Measurements from ENCODE around the gene ACY1. TPM values are rescaled to one million over a fixed set of nuclear protein-coding genes. Genes with fewer than 3 reads are reported as not detected.

ACY1 gene
- total and polyA plus RNA-seq, 2 of the 13 experiments (the other 11 are each of a cell fraction or from before 2014, with no cell fraction given), result 113 to 162 TPM

DNA sequence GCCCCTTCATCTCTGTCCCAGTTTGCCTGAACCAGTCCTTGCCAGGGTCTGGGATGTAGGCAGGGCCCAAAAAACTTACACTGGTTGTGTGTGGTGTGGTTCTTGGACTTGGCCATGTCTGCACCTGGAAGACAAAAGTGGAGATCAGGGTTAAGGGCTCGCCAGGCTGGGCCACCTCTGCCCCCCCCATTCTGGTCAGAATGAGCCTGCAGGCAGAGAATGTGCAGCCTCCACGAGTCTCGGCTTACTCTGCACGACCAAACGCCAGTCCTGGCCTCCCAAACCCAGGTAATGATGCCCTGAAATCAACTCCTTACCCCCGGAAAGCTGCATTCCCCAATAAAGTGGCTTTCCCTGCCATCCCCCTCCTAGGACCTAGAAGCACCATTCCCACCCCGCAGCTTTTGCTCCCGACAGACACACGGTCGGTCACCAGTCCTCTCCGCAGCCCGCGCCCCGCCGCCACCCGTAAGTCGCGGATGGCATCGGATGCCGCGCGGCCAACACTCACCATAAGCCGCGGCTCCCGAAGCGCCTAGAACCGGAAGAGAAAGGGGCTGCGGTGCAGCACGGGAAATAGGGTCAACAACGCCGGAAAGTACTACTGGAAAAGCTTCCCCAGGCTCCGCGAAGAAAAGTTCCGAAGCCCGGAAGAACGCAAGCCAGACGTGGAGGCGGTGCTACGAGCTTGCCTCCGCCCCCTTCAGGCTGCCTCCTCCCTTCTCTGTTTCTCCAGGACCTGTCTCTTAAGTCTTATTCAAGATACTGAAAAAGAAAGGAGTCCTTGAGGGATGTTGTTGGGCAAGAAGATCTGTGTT, 12.2 kb downstream of the ACY1 start, which contains the start of gene RPL29 (continued):
- TF ChIP-seq, protein P1, sequence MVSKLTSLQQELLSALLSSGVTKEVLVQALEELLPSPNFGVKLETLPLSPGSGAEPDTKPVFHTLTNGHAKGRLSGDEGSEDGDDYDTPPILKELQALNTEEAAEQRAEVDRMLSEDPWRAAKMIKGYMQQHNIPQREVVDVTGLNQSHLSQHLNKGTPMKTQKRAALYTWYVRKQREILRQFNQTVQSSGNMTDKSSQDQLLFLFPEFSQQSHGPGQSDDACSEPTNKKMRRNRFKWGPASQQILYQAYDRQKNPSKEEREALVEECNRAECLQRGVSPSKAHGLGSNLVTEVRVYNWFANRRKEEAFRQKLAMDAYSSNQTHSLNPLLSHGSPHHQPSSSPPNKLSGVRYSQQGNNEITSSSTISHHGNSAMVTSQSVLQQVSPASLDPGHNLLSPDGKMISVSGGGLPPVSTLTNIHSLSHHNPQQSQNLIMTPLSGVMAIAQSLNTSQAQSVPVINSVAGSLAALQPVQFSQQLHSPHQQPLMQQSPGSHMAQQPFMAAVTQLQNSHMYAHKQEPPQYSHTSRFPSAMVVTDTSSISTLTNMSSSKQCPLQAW (CRISPR knock-in tag; IDR thresholded peaks at IDR 0.05), result peak; percentile 90
- TF ChIP-seq DNMT1 (CRISPR knock-in tag; IDR thresholded peaks at IDR 0.05) (peak; percentile 29; the same call in 1 of the 2 replicates), SMAD9 (CRISPR knock-in tag; IDR thresholded peaks at IDR 0.05) (no peak), RXRA (CRISPR knock-in tag; IDR thresholded peaks at IDR 0.05) (peak; percentile 60), ZNF749 (CRISPR knock-in tag; IDR thresholded peaks at IDR 0.05; ENCODE audit: borderline replicate concordance) (peak; percentile 70; the same call in 1 of the 2 replicates), ZNF546 (CRISPR knock-in tag; conservative IDR thresholded peaks at IDR 0.05) (peak; percentile 40), ZNF75D (CRISPR knock-in tag; IDR thresholded peaks at IDR 0.05; ENCODE audit: borderline replicate concordance) (no peak; the same call in 1 of the 2 replicates), AGO1 (IDR thresholded peaks at IDR 0.05; ENCODE audit: low read depth, low read length, poor library complexity, severe bottlenecking) (peak; percentile 77), ZNF329 (CRISPR knock-in tag; IDR thresholded peaks at IDR 0.05; ENCODE audit: low read depth) (0 out of 2 replicates have a peak, but pooled peaks have one; percentile 70), ZNF317 (CRISPR knock-in tag; IDR thresholded peaks at IDR 0.05) (peak; percentile 60; the same call in 1 of the 2 replicates), FOXJ3 (CRISPR knock-in tag; IDR thresholded peaks at IDR 0.05; ENCODE audit: borderline replicate concordance) (peak; percentile 66; the same call in 1 of the 2 replicates), ZNF549 (CRISPR knock-in tag; IDR thresholded peaks at IDR 0.05) (0 out of 2 replicates have a peak, but pooled peaks have one; percentile 52)
- TF ChIP-seq, protein P2, sequence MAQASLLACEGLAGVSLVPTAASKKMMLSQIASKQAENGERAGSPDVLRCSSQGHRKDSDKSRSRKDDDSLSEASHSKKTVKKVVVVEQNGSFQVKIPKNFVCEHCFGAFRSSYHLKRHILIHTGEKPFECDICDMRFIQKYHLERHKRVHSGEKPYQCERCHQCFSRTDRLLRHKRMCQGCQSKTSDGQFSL (CRISPR knock-in tag; IDR thresholded peaks at IDR 0.05), result peak; percentile 97
- TF ChIP-seq, protein P3, sequence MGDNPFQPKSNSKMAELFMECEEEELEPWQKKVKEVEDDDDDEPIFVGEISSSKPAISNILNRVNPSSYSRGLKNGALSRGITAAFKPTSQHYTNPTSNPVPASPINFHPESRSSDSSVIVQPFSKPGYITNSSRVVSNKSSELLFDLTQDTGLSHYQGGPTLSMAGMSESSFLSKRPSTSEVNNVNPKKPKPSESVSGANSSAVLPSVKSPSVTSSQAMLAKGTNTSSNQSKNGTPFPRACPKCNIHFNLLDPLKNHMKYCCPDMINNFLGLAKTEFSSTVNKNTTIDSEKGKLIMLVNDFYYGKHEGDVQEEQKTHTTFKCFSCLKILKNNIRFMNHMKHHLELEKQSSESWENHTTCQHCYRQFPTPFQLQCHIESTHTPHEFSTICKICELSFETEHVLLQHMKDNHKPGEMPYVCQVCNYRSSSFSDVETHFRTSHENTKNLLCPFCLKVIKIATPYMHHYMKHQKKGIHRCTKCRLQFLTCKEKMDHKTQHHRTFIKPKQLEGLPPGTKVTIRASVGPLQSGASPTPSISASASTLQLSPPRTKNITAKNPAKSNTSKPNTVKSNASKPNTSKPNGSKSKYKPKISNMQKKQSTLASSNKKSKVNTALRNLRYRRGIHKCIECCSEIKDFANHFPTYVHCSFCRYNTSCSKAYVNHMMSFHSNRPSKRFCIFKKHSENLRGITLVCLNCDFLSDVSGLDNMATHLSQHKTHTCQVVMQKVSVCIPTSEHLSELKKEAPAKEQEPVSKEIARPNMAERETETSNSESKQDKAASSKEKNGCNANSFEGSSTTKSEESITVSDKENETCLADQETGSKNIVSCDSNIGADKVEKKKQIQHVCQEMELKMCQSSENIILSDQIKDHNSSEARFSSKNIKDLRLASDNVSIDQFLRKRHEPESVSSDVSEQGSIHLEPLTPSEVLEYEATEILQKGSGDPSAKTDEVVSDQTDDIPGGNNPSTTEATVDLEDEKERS (CRISPR knock-in tag; IDR thresholded peaks at IDR 0.05), result no peak
- TF ChIP-seq, protein P4, sequence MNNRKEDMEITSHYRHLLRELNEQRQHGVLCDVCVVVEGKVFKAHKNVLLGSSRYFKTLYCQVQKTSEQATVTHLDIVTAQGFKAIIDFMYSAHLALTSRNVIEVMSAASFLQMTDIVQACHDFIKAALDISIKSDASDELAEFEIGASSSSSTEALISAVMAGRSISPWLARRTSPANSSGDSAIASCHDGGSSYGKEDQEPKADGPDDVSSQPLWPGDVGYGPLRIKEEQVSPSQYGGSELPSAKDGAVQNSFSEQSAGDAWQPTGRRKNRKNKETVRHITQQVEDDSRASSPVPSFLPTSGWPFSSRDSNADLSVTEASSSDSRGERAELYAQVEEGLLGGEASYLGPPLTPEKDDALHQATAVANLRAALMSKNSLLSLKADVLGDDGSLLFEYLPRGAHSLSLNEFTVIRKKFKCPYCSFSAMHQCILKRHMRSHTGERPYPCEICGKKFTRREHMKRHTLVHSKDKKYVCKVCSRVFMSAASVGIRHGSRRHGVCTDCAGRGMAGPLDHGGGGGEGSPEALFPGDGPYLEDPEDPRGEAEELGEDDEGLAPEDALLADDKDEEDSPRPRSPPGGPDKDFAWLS (CRISPR knock-in tag; IDR thresholded peaks at IDR 0.05; ENCODE audit: borderline replicate concordance), result peak; percentile 53; the same call in 1 of the 2 replicates
- TF ChIP-seq, protein P5, sequence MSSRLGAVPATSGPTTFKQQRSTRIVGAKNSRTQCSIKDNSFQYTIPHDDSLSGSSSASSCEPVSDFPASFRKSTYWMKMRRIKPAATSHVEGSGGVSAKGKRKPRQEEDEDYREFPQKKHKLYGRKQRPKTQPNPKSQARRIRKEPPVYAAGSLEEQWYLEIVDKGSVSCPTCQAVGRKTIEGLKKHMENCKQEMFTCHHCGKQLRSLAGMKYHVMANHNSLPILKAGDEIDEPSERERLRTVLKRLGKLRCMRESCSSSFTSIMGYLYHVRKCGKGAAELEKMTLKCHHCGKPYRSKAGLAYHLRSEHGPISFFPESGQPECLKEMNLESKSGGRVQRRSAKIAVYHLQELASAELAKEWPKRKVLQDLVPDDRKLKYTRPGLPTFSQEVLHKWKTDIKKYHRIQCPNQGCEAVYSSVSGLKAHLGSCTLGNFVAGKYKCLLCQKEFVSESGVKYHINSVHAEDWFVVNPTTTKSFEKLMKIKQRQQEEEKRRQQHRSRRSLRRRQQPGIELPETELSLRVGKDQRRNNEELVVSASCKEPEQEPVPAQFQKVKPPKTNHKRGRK (CRISPR knock-in tag; IDR thresholded peaks at IDR 0.05), result no peak
- TF ChIP-seq, protein P6, sequence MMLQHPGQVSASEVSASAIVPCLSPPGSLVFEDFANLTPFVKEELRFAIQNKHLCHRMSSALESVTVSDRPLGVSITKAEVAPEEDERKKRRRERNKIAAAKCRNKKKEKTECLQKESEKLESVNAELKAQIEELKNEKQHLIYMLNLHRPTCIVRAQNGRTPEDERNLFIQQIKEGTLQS (CRISPR knock-in tag; IDR thresholded peaks at IDR 0.05), result peak; percentile 50; the same call in 1 of the 2 replicates

All from HepG2 (cell line).